GM23248 (cell line): ENCODE measurements around the gene ZC3H14.

Experiments used
- EZH2 ChIP-seq: fragments of 200-600 bp; sonication (generic); IDR thresholded peaks from 2 replicates; pipeline ENCODE4 v1.6.1; 2018; ENCODE audit warnings: antibody characterized with exemption, mild to moderate bottlenecking; ENCODE audit not compliant: insufficient read depth, poor library complexity, severe bottlenecking
- EZH2phosphoT487 ChIP-seq: fragments of 200-600 bp; sonication (generic); IDR thresholded peaks from 2 replicates; pipeline ENCODE4 v1.6.1; 2018; ENCODE audit warnings: antibody characterized with exemption, moderate library complexity, mild to moderate bottlenecking, low read depth; ENCODE audit not compliant: insufficient read depth

DNA sequence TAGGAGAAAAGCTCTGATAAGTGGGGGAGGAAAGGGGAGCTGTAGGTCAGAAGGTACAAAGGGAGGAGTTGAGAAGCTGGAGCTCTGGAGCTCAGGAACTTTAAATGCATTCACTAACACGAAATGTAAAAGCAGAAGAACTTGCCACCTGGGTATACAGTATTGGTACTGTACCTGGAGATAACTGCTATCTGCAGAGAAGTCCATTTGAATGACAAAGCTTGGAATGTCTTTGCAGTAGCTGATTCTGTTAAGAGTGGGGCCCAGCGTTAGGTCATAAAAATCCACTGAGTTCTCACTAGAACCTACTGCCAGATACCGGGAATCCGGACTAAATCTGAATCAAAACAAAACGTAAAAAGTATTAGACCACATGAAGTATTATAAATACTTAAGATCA lies 55.6 kb downstream of the ZC3H14 start:
- TF ChIP-seq EZH2 = no peak
- no peak for TF ChIP-seq EZH2phosphoT487
